Esophagus muscularis mucosa (tissue), 3 donors: Measurements from ENCODE around the gene GARIN5B.

ENCODE experiments used
- CTCF ChIP-seq, 3 experiments: fragments of 200-600 bp in 2 of 3; fragments of 450-650 bp in 1 of 3; sonication (generic) in 2 of 3; IDR thresholded peaks; one replicate each; pipeline ENCODE4 v1.5.1; 2017 to 2019; ENCODE audit warnings: antibody characterized with exemption in 3 of 3, mild to moderate bottlenecking in 2 of 3, moderate library complexity in 1 of 3
- POLR2AphosphoS5 ChIP-seq, 2 donors: sonication (generic); formaldehyde crosslinking; IDR thresholded peaks; one replicate each; pipeline ENCODE4 v1.6.1; 2017; ENCODE audit warnings: antibody characterized with exemption in 2 of 2

DNA sequence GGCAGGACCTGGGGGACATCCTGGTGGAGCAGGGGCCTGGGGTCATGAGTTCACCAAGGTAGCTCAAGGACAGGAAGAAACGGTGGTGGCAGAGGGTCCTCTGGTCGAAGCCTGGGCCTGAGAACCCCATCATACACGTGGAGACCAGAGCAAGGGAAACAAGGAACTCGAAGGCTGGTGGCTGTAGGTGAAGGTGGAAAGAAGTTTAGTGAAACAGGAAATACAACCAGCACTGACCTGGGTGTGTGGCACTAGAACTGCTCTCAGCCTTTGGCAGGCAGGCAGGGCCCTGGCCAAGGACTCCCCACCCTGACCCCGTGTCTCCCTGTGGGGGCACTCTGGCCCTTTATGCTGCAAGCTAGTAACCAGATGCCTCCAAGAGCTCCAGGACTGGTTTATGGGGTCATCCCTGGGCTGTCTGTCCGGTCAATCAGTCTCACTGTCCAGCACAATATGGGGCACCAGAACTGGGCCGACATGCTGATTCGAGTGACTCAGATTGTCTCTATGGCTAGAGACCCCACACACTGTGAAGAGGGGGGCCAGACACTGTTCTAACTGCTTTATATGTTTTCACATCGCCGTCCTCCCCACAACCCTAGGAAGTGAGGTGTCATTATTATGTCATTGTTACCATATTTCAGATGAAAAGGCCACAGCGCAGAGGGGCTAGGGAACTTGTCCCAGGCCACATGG, 12.3 kb downstream of the GARIN5B start:
- no peak for TF ChIP-seq CTCF (IDR thresholded peaks at IDR 0.05)
- TF ChIP-seq POLR2AphosphoS5 (IDR thresholded peaks at IDR 0.05) = no peak
